Suppressor macrophage treated with lipopolysaccharide for 4 hours (primary cell): ENCODE data around the gene NEDD4.
A peak's percentile ranks its signal among the peaks of the same experiment; 100 is the strongest.
"Not testable (repeated sequence)": the region's sequence is repeated elsewhere in the genome, so short reads cannot be mapped to it uniquely, and the experiment has no call there.

Experiments
- DNase-seq: peaks from one replicate; pipeline ENCODE4 v3.0.0-alpha.2; 2020

NEDD4 gene

GRCh38 chr15:55891196-55891595, 102.2 kb downstream of the NEDD4 start:
- DNase-seq, result no peak

- no peak for DNase-seq
These were observed 109.2 kb downstream of the NEDD4 start for GRCh38 chr15:55884223-55884622.

- DNase-seq, result no peak
These were observed 114.2 kb downstream of the NEDD4 start for GRCh38 chr15:55879181-55879580.

GRCh38 chr15:55873024-55873720, 120.2 kb downstream of the NEDD4 start:
- no peak for DNase-seq

- DNase-seq, result no peak
These were observed 120.9 kb downstream of the NEDD4 start for GRCh38 chr15:55872471-55872870.

- no peak for DNase-seq
These were observed 123.8 kb downstream of the NEDD4 start for GRCh38 chr15:55869660-55870059.

- DNase-seq, result no peak
These were observed 124.7 kb downstream of the NEDD4 start for GRCh38 chr15:55868707-55869106.

GRCh38 chr15:55868291-55868690, 125.1 kb downstream of the NEDD4 start:
- DNase-seq, result not testable (repeated sequence)

- no peak for DNase-seq
These were observed 129.5 kb downstream of the NEDD4 start for GRCh38 chr15:55863911-55864310.

GRCh38 chr15:55861115-55861514, 132.3 kb downstream of the NEDD4 start:
- DNase-seq, result no peak

- DNase-seq, result no peak
These were observed 132.9 kb downstream of the NEDD4 start for GRCh38 chr15:55860468-55860867.

GRCh38 chr15:55859681-55860080, 133.7 kb downstream of the NEDD4 start:
- no peak for DNase-seq

- no peak for DNase-seq
These were observed 134.8 kb downstream of the NEDD4 start for GRCh38 chr15:55858661-55859060.

- DNase-seq, result no peak
These were observed 136.8 kb downstream of the NEDD4 start for GRCh38 chr15:55856506-55857164.

- DNase-seq, result no peak
These were observed 140.3 kb downstream of the NEDD4 start for GRCh38 chr15:55853134-55853533.

- peak; percentile 81 for DNase-seq
These were observed 147.2 kb downstream of the NEDD4 start for GRCh38 chr15:55846116-55846707.

GRCh38 chr15:55842897-55843296, 150.5 kb downstream of the NEDD4 start:
- DNase-seq, result not testable (repeated sequence)

- no peak for DNase-seq
These were observed 157.5 kb downstream of the NEDD4 start for GRCh38 chr15:55835866-55836265.

GRCh38 chr15:55834331-55834730, 159.1 kb downstream of the NEDD4 start:
- no peak for DNase-seq

- DNase-seq, result peak; percentile 67
These were observed 163.6 kb downstream of the NEDD4 start for GRCh38 chr15:55829826-55830225.

GRCh38 chr15:55827955-55828354, 165.5 kb downstream of the NEDD4 start:
- no peak for DNase-seq

GRCh38 chr15:55827204-55827603, 166.2 kb downstream of the NEDD4 start:
- DNase-seq, result no peak

- DNase-seq, result no peak
These were observed 168.4 kb downstream of the NEDD4 start for GRCh38 chr15:55824857-55825613.
